Posterior cingulate gyrus (tissue), 11 donors: ENCODE measurements around the gene DHH.
A peak's percentile ranks its signal among the peaks of the same experiment; 100 is the strongest.

Source experiments
- DNase-seq, 10 donors: peaks; one replicate each; pipeline versions ENCODE4 v3.0.0 to v3.0.0-alpha.2; 2020 to 2021; ENCODE audit warnings: mixed read lengths in 3 of 10
- intact Hi-C: fragments of 100-400 bp; cut with DNase I; formaldehyde crosslinking; loops from one replicate; pipeline ENCODE4 v1.15.1; 2023

The DHH gene

DNA sequence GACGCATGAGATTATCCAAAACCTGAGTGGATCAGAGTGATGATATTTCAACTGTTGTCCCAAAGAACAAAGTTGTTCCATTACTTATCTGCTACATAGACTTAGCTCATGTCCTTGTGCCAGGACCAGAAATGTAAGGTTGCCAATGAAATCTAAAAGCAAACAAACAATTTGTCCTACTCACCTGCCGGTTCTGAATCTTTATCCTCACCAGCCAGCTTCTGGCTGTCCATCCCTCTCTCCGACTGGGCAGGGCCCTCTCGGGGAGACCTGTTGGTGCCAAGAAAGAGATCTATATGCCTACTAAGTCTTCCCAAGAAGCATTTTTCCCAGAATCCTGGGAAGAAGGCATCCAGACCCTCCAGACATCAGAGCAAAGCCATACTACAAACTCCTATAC lies 39.5 kb downstream of the DHH start:
- DNase-seq, result peak in 1 of 10 donors; percentile 64
- intact Hi-C loops, result no loop called here

DNA sequence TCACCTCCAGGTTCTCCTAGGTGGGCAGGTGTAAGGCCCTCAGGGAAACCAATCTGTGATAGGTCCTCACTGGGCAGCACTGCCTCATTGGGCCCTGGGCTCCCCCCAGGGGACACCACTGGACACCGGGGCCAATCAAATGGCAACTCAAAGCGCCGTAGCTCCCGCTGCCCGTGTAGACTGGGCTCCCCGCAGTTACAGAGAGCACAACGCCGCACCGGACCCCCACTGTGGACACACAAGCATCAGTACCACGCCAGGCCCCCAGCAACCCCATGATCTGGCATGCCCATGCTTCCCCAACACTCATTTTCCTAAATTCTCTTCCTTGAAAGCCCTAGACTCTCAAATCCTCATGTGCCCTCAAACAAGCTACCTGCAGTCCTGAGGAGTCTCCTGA lies 40.1 kb downstream of the DHH start:
- intact Hi-C loops, result no loop called here

GRCh38 chr12:49054096-49054495 lies 40.5 kb downstream of the DHH start:
- peak in 2 of 10 donors; percentile 32 for DNase-seq
- intact Hi-C loops, result no loop called here

More for the DNA sequence above, 40.1 kb downstream of the DHH start:
- DNase-seq, result peak in 2 of 10 donors; percentile 30 to 78

GRCh38 chr12:49052451-49053208 lies 42.0 kb downstream of the DHH start:
- DNase-seq, result peak in 2 of 10 donors; percentile 62 to 72
- intact Hi-C loops, result no loop called here

DNA sequence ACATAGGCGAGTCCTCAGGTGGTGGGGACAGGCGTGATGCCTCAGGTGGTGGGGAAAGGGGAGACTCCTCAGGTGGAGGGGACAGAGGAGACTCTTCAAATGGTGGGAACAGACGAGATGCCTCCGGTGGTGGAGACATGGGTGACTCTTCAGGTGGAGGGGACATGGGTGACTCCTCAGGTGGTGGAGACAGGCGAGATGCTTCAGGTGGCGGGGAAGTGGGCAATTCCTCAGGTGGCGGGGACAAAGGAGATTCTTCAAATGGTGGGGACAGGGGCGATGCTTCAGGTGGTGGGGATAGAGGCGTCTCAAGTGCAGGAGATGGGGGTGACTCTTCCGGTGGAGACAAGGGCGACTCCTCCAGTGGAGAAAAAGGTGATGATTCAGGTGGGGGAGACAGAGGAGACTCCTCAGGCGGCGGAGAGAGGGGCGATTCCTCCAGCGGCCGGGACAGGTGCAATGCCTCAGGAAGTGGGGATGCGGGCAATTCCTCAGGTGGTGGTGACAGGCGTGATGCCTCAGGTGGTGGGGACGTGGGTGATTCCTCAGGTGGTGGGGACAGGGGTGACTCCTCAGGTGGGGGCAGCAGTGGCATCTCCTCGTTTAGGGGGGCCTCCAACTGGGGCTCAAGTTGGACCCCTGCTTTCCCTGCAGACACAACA lies 42.7 kb downstream of the DHH start:
- peak in 2 of 10 donors; percentile 59 to 70 for DNase-seq
- intact Hi-C loops, result no loop called here

GRCh38 chr12:49051373-49051764 lies 43.2 kb downstream of the DHH start:
- intact Hi-C loops, result no loop called here
- peak in 2 of 10 donors; percentile 44 to 63 for DNase-seq

DNA sequence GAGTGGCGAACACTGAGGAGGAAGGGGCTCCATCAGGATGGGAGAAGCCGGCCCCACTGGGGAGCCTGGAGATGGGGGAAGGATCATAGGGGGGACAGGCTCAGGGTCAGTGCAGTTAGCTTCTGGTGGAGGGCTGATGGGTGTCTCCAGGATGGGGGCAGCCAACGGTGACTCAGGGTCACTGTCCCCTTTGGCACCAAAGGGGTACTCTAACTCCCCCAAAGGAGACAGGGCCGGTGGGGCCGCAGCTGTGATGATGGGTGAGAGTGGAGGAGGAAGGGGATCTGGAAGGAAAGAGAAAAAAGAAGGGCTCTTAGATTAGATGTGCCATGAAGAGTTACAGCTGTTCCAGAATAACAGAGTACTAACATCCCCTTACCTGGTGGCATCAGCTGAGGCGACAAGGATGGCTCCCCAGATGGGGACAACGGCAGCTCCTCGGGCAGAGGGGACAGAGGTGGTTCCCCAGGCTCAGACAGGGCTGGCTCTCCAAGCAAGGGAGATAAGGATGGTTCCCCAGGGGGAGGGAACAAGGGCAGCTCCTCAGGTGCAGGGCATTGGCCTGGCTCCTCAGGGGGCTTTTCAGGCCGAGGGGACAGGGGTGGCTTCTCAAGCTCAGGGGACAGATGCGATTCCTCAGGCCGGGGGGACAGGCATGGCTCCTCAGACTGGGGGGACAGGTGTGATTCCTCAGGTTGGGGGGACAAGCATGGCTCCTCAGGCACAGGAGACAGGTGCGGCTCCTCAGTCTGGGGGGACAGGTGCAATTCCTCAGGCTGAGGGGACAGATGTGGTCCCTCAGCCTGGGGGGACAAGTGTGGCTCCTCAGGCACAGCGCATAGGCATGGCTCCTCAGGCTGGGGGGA lies 43.9 kb downstream of the DHH start:
- intact Hi-C loops, result no loop called here
- peak in 2 of 10 donors; percentile 52 to 54 for DNase-seq

- intact Hi-C loops, result no loop called here
- DNase-seq, result peak in 2 of 10 donors; percentile 69 to 81
Observed at GRCh38 chr12:49049566-49050224, 44.9 kb downstream of the DHH start.

GRCh38 chr12:49048953-49049352 lies 45.6 kb downstream of the DHH start:
- intact Hi-C loops, result no loop called here
- peak in 1 of 10 donors; percentile 25 for DNase-seq

GRCh38 chr12:49046129-49046895 lies 48.3 kb downstream of the DHH start:
- peak in 2 of 10 donors; percentile 55 to 75 for DNase-seq
- intact Hi-C loops, result no loop called here

GRCh38 chr12:49044660-49045059 lies 49.9 kb downstream of the DHH start:
- DNase-seq, result peak in 2 of 10 donors; percentile 27 to 52
- intact Hi-C loops, result no loop called here

GRCh38 chr12:49043856-49044258 lies 50.7 kb downstream of the DHH start:
- intact Hi-C loops, result no loop called here
- peak in 8 of 10 donors; percentile 59 to 94 (median 73) for DNase-seq

GRCh38 chr12:49043241-49043640 lies 51.4 kb downstream of the DHH start:
- intact Hi-C loops, result no loop called here
- DNase-seq, result peak in 2 of 10 donors; percentile 50 to 74

DNA sequence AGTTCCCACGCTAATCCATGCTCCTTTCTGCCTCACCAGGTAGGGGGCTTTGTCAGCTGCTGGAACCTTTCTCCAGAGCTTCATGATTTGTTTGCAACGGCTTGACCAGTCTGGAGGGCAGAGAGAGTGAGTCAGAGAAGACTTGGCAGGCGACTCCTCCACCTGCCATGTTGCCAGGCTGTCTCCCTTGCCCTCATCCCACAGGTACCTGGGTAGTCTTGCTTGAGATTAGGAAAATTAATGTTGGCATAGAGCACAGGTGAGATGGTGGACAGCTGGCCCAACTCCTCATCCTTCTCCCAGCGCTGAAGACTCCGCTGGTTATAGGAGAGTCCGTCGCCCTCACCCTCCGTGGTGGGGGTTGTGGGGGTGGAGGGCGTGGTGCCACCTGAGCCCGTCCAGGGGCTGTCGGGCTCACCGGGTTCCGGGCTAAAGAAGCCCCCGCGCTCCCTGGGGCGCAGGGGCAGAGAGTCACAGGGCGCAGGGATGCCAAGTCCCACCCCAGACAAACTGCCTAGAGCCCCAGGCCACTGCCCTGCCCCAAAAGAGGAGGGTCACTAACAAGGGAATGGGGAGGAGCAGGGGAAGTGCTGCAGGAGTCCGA lies 52.6 kb downstream of the DHH start:
- intact Hi-C loops, result no loop called here
- DNase-seq, result peak in 3 of 10 donors; percentile 47 to 69 (median 55)

- DNase-seq, result peak in 3 of 10 donors; percentile 57 to 73 (median 64)
- intact Hi-C loops, result no loop called here
Observed at GRCh38 chr12:49041036-49041880, 53.3 kb downstream of the DHH start.

DNA sequence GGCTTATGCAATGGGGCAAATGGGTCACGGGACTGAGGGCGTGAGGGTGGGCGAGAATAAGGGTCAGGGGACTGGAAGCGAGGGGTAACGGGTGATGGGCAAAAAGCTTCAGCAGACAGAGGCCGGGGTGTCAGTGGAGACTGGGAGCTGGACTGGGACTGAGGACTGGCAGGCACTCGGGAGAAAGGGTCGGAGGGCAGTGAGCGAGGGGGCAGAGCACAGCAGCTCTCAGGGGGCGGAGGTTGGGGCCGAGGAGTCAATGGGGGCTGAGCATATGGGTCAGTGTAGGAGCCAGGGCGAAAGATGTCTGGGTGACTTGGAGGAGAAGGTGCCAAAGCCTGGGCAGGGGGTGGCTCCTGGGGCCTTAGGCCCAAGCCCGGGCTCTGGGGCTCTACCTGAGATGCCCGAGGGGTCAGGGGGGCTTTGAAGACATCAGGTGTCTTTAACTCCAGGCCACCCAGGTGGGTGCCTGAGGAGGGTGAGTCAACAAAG lies 54.2 kb downstream of the DHH start:
- intact Hi-C loops, result no loop called here
- peak in 3 of 10 donors; percentile 39 to 71 (median 69) for DNase-seq

DNA sequence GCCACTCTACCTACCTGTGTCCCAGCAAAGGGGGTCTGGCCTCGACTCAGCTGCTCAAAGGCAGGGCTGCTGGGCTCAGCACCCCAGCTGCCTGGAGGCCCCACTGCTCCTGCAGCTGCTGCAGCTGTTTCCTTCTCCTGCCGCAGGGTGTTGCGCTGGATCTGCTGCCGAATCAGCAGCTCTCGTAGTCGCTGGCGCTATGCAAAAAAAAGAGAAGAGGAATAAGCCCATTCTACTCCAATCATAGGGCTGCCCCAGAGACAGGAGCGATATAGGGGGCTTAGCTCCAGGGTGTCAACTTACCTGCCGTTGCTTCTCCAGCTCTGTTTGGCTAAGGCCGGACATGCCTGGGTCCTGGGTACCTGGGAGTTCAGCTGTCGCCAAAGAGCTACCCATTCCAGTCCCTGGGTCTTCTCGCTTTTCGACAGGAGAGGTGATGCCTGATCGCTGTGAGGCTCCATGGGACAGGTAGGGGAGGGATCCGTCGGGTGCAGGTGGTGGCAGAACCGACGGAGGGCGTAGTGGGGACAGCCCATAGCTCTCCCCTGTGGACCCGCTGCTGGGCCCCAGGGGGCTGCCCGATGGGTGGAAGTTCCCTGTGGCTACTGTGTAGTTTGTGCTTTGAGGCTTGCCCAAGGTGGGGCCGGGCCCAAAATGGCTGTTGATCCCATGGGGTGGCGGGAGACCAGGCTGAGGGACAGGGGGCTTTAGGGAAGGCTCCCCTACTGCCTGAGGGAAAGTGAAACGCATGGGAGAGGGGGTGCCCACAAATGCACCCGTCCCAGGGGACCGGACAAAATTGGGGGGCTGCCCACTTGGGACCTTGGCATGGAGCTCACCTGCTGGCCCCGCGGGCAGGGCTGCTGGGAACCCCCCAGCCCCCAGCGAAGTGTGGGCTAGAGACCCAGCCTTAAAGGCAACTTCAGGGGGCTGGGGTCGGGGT lies 54.9 kb downstream of the DHH start:
- peak in 3 of 10 donors; percentile 46 to 74 (median 67) for DNase-seq
- intact Hi-C loops, result no loop called here
